Activated naive CD4-positive, alpha-beta T cell treated with anti-CD3 and anti-CD28 coated beads, Interleukin-2, amount 50 U/mL, for 24 hours (primary cell): ENCODE data around the gene SP8.

Experiments used
- H3K27ac Mint-ChIP-seq: one replicate; pipeline ENCODE4 v1.8.0; 2021; ENCODE audit warnings: mild to moderate bottlenecking, mixed read lengths
- H3K27me3 Mint-ChIP-seq: one replicate; pipeline ENCODE4 v1.8.0; 2021; ENCODE audit warnings: mixed read lengths
- H3K36me3 Mint-ChIP-seq: one replicate; pipeline ENCODE4 v1.8.0; 2021; ENCODE audit warnings: mixed read lengths
- H3K4me1 Mint-ChIP-seq: one replicate; pipeline ENCODE4 v1.8.0; 2021; ENCODE audit warnings: mixed read lengths
- H3K4me3 Mint-ChIP-seq: one replicate; pipeline ENCODE4 v1.8.0; 2021; ENCODE audit warnings: mild to moderate bottlenecking, mixed read lengths
- H3K9me3 Mint-ChIP-seq: one replicate; pipeline ENCODE4 v1.8.0; 2021; ENCODE audit warnings: mixed read lengths

The SP8 gene

GRCh38 chr7:20798081-20798693 lies 11.5 kb upstream of the SP8 start:
- Mint-ChIP-seq H3K4me3 (no peak overlapping the region), H3K27ac (no peak overlapping the region), H3K9me3 (peaks cover 6% of the 10 kb centered on the region), H3K36me3 (peaks cover 1% of the 10 kb centered on the region), H3K27me3 (peaks cover 52% of the 10 kb centered on the region), H3K4me1 (peaks cover 21% of the 10 kb centered on the region)

GRCh38 chr7:20797462-20798080 lies 10.9 kb upstream of the SP8 start:
- Mint-ChIP-seq H3K9me3 (peaks cover 6% of the 10 kb centered on the region), H3K4me3 (peak overlapping the region; percentile 86), H3K27ac (no peak overlapping the region), H3K36me3 (peaks cover 1% of the 10 kb centered on the region), H3K4me1 (peaks cover 21% of the 10 kb centered on the region), H3K27me3 (peaks cover 52% of the 10 kb centered on the region)

GRCh38 chr7:20797042-20797461 lies 10.4 kb upstream of the SP8 start:
- H3K4me1 Mint-ChIP-seq: peaks cover 21% of the 10 kb centered on the region
- H3K9me3 Mint-ChIP-seq: peaks cover 10% of the 10 kb centered on the region
- peaks cover 57% of the 10 kb centered on the region for H3K27me3 Mint-ChIP-seq
- H3K36me3 Mint-ChIP-seq: peaks cover 3% of the 10 kb centered on the region
- no peak overlapping the region for H3K27ac Mint-ChIP-seq
- peak overlapping the region; percentile 86 for H3K4me3 Mint-ChIP-seq

GRCh38 chr7:20796500-20796899 lies 9.8 kb upstream of the SP8 start:
- Mint-ChIP-seq H3K36me3 (peaks cover 8% of the 10 kb centered on the region), H3K9me3 (peaks cover 15% of the 10 kb centered on the region), H3K4me3 (peak overlapping the region; percentile 30), H3K4me1 (peaks cover 21% of the 10 kb centered on the region), H3K27ac (no peak overlapping the region), H3K27me3 (peaks cover 63% of the 10 kb centered on the region)

GRCh38 chr7:20795881-20796280 lies 9.2 kb upstream of the SP8 start:
- peaks cover 8% of the 10 kb centered on the region for H3K36me3 Mint-ChIP-seq
- H3K4me3 Mint-ChIP-seq: no peak overlapping the region
- peaks cover 16% of the 10 kb centered on the region for H3K9me3 Mint-ChIP-seq
- no peak overlapping the region for H3K27ac Mint-ChIP-seq
- H3K4me1 Mint-ChIP-seq: peaks cover 21% of the 10 kb centered on the region
- H3K27me3 Mint-ChIP-seq: peaks cover 67% of the 10 kb centered on the region

GRCh38 chr7:20795361-20795760 lies 8.7 kb upstream of the SP8 start:
- H3K27me3 Mint-ChIP-seq: peaks cover 70% of the 10 kb centered on the region
- H3K9me3 Mint-ChIP-seq: peaks cover 17% of the 10 kb centered on the region
- peaks cover 9% of the 10 kb centered on the region for H3K36me3 Mint-ChIP-seq
- no peak overlapping the region for H3K4me3 Mint-ChIP-seq
- peaks cover 21% of the 10 kb centered on the region for H3K4me1 Mint-ChIP-seq
- no peak overlapping the region for H3K27ac Mint-ChIP-seq

- Mint-ChIP-seq H3K27me3 (peaks cover 70% of the 10 kb centered on the region), H3K4me3 (no peak overlapping the region), H3K4me1 (peaks cover 21% of the 10 kb centered on the region), H3K27ac (no peak overlapping the region), H3K9me3 (peaks cover 21% of the 10 kb centered on the region), H3K36me3 (peaks cover 11% of the 10 kb centered on the region)
Measured at GRCh38 chr7:20794676-20795075, 8.0 kb upstream of the SP8 start.

- Mint-ChIP-seq H3K27ac (no peak overlapping the region), H3K9me3 (peaks cover 15% of the 10 kb centered on the region), H3K27me3 (peaks cover 67% of the 10 kb centered on the region), H3K4me1 (peaks cover 17% of the 10 kb centered on the region), H3K36me3 (peaks cover 11% of the 10 kb centered on the region), H3K4me3 (no peak overlapping the region)
Measured at GRCh38 chr7:20793694-20794394, 7.2 kb upstream of the SP8 start.

- Mint-ChIP-seq H3K27ac (no peak overlapping the region), H3K27me3 (peaks cover 69% of the 10 kb centered on the region), H3K4me3 (no peak overlapping the region), H3K36me3 (peaks cover 11% of the 10 kb centered on the region), H3K4me1 (peaks cover 14% of the 10 kb centered on the region), H3K9me3 (peaks cover 15% of the 10 kb centered on the region)
Measured at GRCh38 chr7:20793248-20793647, 6.6 kb upstream of the SP8 start.

- Mint-ChIP-seq H3K27me3 (peaks cover 73% of the 10 kb centered on the region), H3K9me3 (peaks cover 15% of the 10 kb centered on the region), H3K36me3 (peaks cover 14% of the 10 kb centered on the region), H3K27ac (no peak overlapping the region), H3K4me1 (peaks cover 11% of the 10 kb centered on the region), H3K4me3 (no peak overlapping the region)
Measured at GRCh38 chr7:20791538-20792434, 5.1 kb upstream of the SP8 start.

- Mint-ChIP-seq H3K4me1 (peaks cover 21% of the 10 kb centered on the region), H3K4me3 (no peak overlapping the region), H3K36me3 (peaks cover 14% of the 10 kb centered on the region), H3K27ac (no peak overlapping the region), H3K27me3 (peaks cover 73% of the 10 kb centered on the region), H3K9me3 (peaks cover 15% of the 10 kb centered on the region)
Measured at GRCh38 chr7:20790375-20790774, 3.7 kb upstream of the SP8 start.

GRCh38 chr7:20788420-20788990 lies 1.8 kb upstream of the SP8 start:
- H3K27ac Mint-ChIP-seq: no peak overlapping the region
- peaks cover 67% of the 10 kb centered on the region for H3K27me3 Mint-ChIP-seq
- peaks cover 16% of the 10 kb centered on the region for H3K36me3 Mint-ChIP-seq
- H3K4me1 Mint-ChIP-seq: peaks cover 25% of the 10 kb centered on the region
- H3K4me3 Mint-ChIP-seq: no peak overlapping the region
- peaks cover 15% of the 10 kb centered on the region for H3K9me3 Mint-ChIP-seq

- H3K9me3 Mint-ChIP-seq: peaks cover 19% of the 10 kb centered on the region
- H3K4me1 Mint-ChIP-seq: peaks cover 25% of the 10 kb centered on the region
- H3K27ac Mint-ChIP-seq: peak overlapping the region; percentile 38
- peaks cover 66% of the 10 kb centered on the region for H3K27me3 Mint-ChIP-seq
- H3K4me3 Mint-ChIP-seq: peak overlapping the region; percentile 30
- H3K36me3 Mint-ChIP-seq: peaks cover 19% of the 10 kb centered on the region
Measured at GRCh38 chr7:20787660-20788419, 1.2 kb upstream of the SP8 start.

GRCh38 chr7:20786421-20786778 lies 286 bp downstream of the SP8 start:
- Mint-ChIP-seq H3K9me3 (peaks cover 15% of the 10 kb centered on the region), H3K4me3 (peak overlapping the region; percentile 76), H3K27ac (peak overlapping the region; percentile 23), H3K4me1 (peaks cover 25% of the 10 kb centered on the region), H3K36me3 (peaks cover 12% of the 10 kb centered on the region), H3K27me3 (peaks cover 67% of the 10 kb centered on the region)

GRCh38 chr7:20786049-20786412 lies 655 bp downstream of the SP8 start:
- peak overlapping the region; percentile 76 for H3K4me3 Mint-ChIP-seq
- H3K9me3 Mint-ChIP-seq: peaks cover 17% of the 10 kb centered on the region
- peaks cover 25% of the 10 kb centered on the region for H3K4me1 Mint-ChIP-seq
- H3K36me3 Mint-ChIP-seq: peaks cover 12% of the 10 kb centered on the region
- peaks cover 65% of the 10 kb centered on the region for H3K27me3 Mint-ChIP-seq
- no peak overlapping the region for H3K27ac Mint-ChIP-seq
